HepG2 (cell line): ENCODE measurements around the gene CNOT8. TPM values are rescaled to one million over a fixed set of nuclear protein-coding genes. Genes with fewer than 3 reads are reported as not detected.

Experiments used
- ATAC-seq: fragments of 200-7000 bp; cut with Tn5 transposase; 3 replicates; pipeline ENCODE4 v1.9.1; 2020; ENCODE audit warnings: mild to moderate bottlenecking, moderate library complexity
- BruUV-seq: library from RNA; stranded (reverse); fragments of 400-500 nt; replicated peaks from 2 replicates; lab custom pipeline; 2021; lab: Mats Ljungman, UMichigan
- CTCF ChIA-PET: fragments of 300-600 bp; formaldehyde crosslinking; extraction: SDS; loops from one replicate; lab custom pipeline; 2021; ENCODE audit warnings: low total read pairs, inconsistent platforms, low intra/inter-chr PET ratio; lab: Yijun Ruan, JAX
- POLR2A ChIA-PET: fragments of 350-600 bp; sonication (Branson Sonifier 250); formaldehyde crosslinking; loops from one replicate; lab custom pipeline; 2020; ENCODE audit warnings: antibody characterized with exemption, inconsistent platforms; lab: Yijun Ruan, JAX
- DNase-seq: peaks from one replicate; pipeline ENCODE4 v3.0.0-alpha.2; 2015; ENCODE audit warnings: low spot score
- FAIRE-seq: peaks from 3 replicates; lab custom pipeline; 2011; peaks lifted over from hg19 to GRCh38; lab: Jason Lieb, UNC
- H2AFZ ChIP-seq: one replicate; pipeline ENCODE4 v1.6.1; 2011; ENCODE audit warnings: low read length, inconsistent platforms
- H3K27ac ChIP-seq: fragments of 300-600 bp; 3 replicates; pipeline ENCODE4 v1.8.0; 2011; ENCODE audit warnings: mixed run types, mild to moderate bottlenecking, mixed read lengths, low read length, inconsistent platforms; ENCODE audit not compliant: insufficient read depth; ENCODE audit errors: extremely low read length
- H3K27me3 ChIP-seq, 2 experiments: fragments of 200-600 bp in 1 of 2; 2 replicates in 1 of 2; 3 replicates in 1 of 2; pipeline versions ENCODE4 v1.6.0 to v1.8.0; 2011; ENCODE audit warnings: low read length in 2 of 2, mild to moderate bottlenecking in 2 of 2, moderate library complexity in 2 of 2, inconsistent platforms in 1 of 2; ENCODE audit not compliant: insufficient read depth in 2 of 2, control insufficient read depth in 1 of 2
- H3K36me3 ChIP-seq, 2 experiments: fragments of 200-600 bp in 1 of 2; replicated peaks in 1 of 2; 2 replicates in 1 of 2; 3 replicates in 1 of 2; pipeline versions ENCODE4 v1.5.1 to v1.8.0; 2011; ENCODE audit warnings: low read length in 2 of 2, inconsistent platforms in 1 of 2; ENCODE audit not compliant: insufficient read depth in 2 of 2, control insufficient read depth in 1 of 2
- H3K4me1 ChIP-seq: 2 replicates; pipeline ENCODE4 v1.5.1; 2012; ENCODE audit warnings: low read length, inconsistent platforms; ENCODE audit not compliant: insufficient read depth
- H3K4me2 ChIP-seq: 2 replicates; pipeline ENCODE4 v1.6.0; 2011; ENCODE audit warnings: low read depth, low read length, inconsistent platforms
- H3K4me3 ChIP-seq, 3 experiments: fragments of 200-600 bp in 1 of 3; sonication (generic), shearing (Covaris generic) in 1 of 3; replicated peaks in 1 of 3; 2 replicates each; pipeline ENCODE4 v1.5.1; 2011 to 2016; ENCODE audit warnings: low read length in 3 of 3, inconsistent platforms in 2 of 3, low read depth in 2 of 3, mild to moderate bottlenecking in 2 of 3, control low read depth in 1 of 3, mixed read lengths in 1 of 3; ENCODE audit not compliant: insufficient read depth in 1 of 3
- H3K79me2 ChIP-seq: one replicate; pipeline ENCODE4 v1.6.1; 2011; ENCODE audit warnings: low read length, inconsistent platforms; ENCODE audit not compliant: insufficient read depth
- H3K9ac ChIP-seq: 2 replicates; pipeline ENCODE4 v1.6.0; 2011; ENCODE audit warnings: mild to moderate bottlenecking, low read depth, low read length, inconsistent platforms; ENCODE audit not compliant: insufficient read depth
- H3K9me3 ChIP-seq: 2 replicates; pipeline ENCODE4 v1.5.1; 2012; ENCODE audit warnings: mild to moderate bottlenecking, low read length
- H4K20me1 ChIP-seq: 2 replicates; pipeline ENCODE4 v1.6.0; 2011; ENCODE audit warnings: inconsistent platforms, mild to moderate bottlenecking, low read length, moderate library complexity; ENCODE audit not compliant: insufficient read depth
- AFF4 ChIP-seq: sonication (generic); formaldehyde crosslinking; IDR thresholded peaks from 2 replicates; pipeline ENCODE4 v1.4.0; 2020; ENCODE audit warnings: missing genetic modification reagents
- GLI4 ChIP-seq: sonication (generic); formaldehyde crosslinking; IDR thresholded peaks from 2 replicates; pipeline ENCODE4 v1.5.1; 2020; ENCODE audit warnings: missing genetic modification reagents, mild to moderate bottlenecking, moderate library complexity, borderline replicate concordance
- HOXA3 ChIP-seq: sonication (generic); formaldehyde crosslinking; IDR thresholded peaks from 2 replicates; pipeline ENCODE4 v1.5.0; 2020; ENCODE audit warnings: missing genetic modification reagents
- NCOA5 ChIP-seq: sonication (generic); formaldehyde crosslinking; IDR thresholded peaks from 2 replicates; pipeline ENCODE4 v1.4.0; 2020; ENCODE audit warnings: missing genetic modification reagents
- PCBP2 ChIP-seq: fragments of 200-400 bp; formaldehyde crosslinking; optimal IDR thresholded peaks from 2 replicates; pipeline ENCODE3; 2018; ENCODE audit warnings: low read length, low read depth; ENCODE audit not compliant: poor library complexity, severe bottlenecking
- PHF5A ChIP-seq: IDR thresholded peaks from one replicate; pipeline ENCODE4 v1.6.1; 2018; ENCODE audit warnings: low read depth, missing genetic modification reagents; ENCODE audit not compliant: unreplicated experiment
- POGZ ChIP-seq: sonication (generic); formaldehyde crosslinking; IDR thresholded peaks from 2 replicates; pipeline ENCODE4 v1.4.0; 2020; ENCODE audit warnings: mild to moderate bottlenecking, missing genetic modification reagents
- POLR2AphosphoS5 ChIP-seq: IDR thresholded peaks from 2 replicates; pipeline ENCODE4 v1.6.1; 2012; ENCODE audit warnings: low read depth, low read length
- SIN3B ChIP-seq: fragments of 150-350 bp; IDR thresholded peaks from 2 replicates; pipeline ENCODE4 v1.6.1; 2014; ENCODE audit warnings: low read length
- WGBS: methylation state at CpG from one replicate; pipeline ENCODE4 v1.1.6; 2017; ENCODE audit warnings: low lambda C conversion rate; 5-methylcytosine and 5-hydroxymethylcytosine counted together
- in situ Hi-C: cut with HindIII; loops from 2 replicates; pipeline ENCODE4 v1.10.0; 2017; ENCODE audit warnings: low pct_unique_long_range_greater_than_20kb; ENCODE audit not compliant: extremely low pct_ligation_motif_present
- intact Hi-C: fragments of 100-400 bp; cut with micrococcal nuclease; formaldehyde crosslinking; loops from one replicate; pipeline ENCODE4 v1.10.0; 2022; ENCODE audit not compliant: unreplicated experiment
- polyA plus RNA-seq, 8 experiments: library from polyadenylated mRNA; depleted of rRNA in 3 of 8; stranded (reverse) in 7 of 8; unstranded in 1 of 8; fragments of >200 nt; fragmentation: Illumina TruSeq in 4 of 8; extraction: Trizol in 4 of 8; gene quantifications; 2 replicates each; pipeline versions ENCODE4 v1.2.1 to v1.2.3, GENCODE V29; 2011 to 2016; ENCODE audit warnings: low read depth in 4 of 8, missing spikeins in 1 of 8, mixed read lengths in 1 of 8; ENCODE audit not compliant: insufficient read depth in 1 of 8
- total RNA-seq, 5 experiments: library from RNA; depleted of rRNA; stranded (reverse); fragments of >200 nt; fragmentation: Illumina TruSeq; extraction: Trizol; gene quantifications; 2 replicates each; pipeline ENCODE4 v1.2.3, GENCODE V29; 2016; ENCODE audit warnings: low read depth in 1 of 5

CNOT8 gene
- total and polyA plus RNA-seq, 2 of the 13 experiments (the other 11 are each of a cell fraction or from before 2014, with no cell fraction given), result 37.1 to 74.9 TPM

- Histone ChIP-seq H3K27me3 (no peaks in the 10 kb centered on the region), H3K4me2 (no peak overlapping the region), H3K79me2 (no peaks in the 10 kb centered on the region)
- CTCF ChIA-PET, result no interaction called here
- no TSS peak for BruUV-seq
- POLR2A ChIA-PET, result no interaction called here
- intact Hi-C loops, result no loop called here
- no peak for TF ChIP-seq NCOA5 (CRISPR knock-in tag)
- no peak for TF ChIP-seq POGZ (CRISPR knock-in tag)
- TF ChIP-seq PCBP2, result no peak
- no peak for TF ChIP-seq PHF5A (CRISPR knock-in tag)
- no peak for TF ChIP-seq HOXA3 (CRISPR knock-in tag)
- no peak for TF ChIP-seq AFF4
- TF ChIP-seq SIN3B, result no peak
- TF ChIP-seq GLI4 (CRISPR knock-in tag), result no peak
- TF ChIP-seq POLR2AphosphoS5, result no peak
- TF ChIP-seq, all 625 proteins: peak for 0
- WGBS, result 94% methylated on average over 7 of the region's 7 CpGs
- H3K9ac ChIP-seq, result no peak overlapping the region
- DNase-seq, result no peak
- no peak overlapping the region for H2AFZ ChIP-seq
- no peak overlapping the region for H3K4me3 ChIP-seq
- peaks cover 81% of the 10 kb centered on the region for H3K4me1 ChIP-seq
- H4K20me1 ChIP-seq, result no peaks in the 10 kb centered on the region
- ATAC-seq, result no peak
- no peak overlapping the region for H3K27ac ChIP-seq
- in situ Hi-C loops, result no loop called here
- H3K36me3 ChIP-seq, result peaks cover 9 to 15% of the 10 kb centered on the region in 2 experiments; a peak in 4 of 5 replicates
- FAIRE-seq, result no peak
- no peaks in the 10 kb centered on the region for H3K9me3 ChIP-seq
Measured at GRCh38 chr5:154831451-154831850, 27.0 kb upstream of the CNOT8 start.
